GM21717 (cell line): Measurements from ENCODE around the gene CCDC180.
"Not testable (repeated sequence)": the region's sequence is repeated elsewhere in the genome, so short reads cannot be mapped to it uniquely, and the experiment has no call there.

Source experiments
- ATAC-seq: cut with Tn5 transposase; IDR thresholded peaks from one replicate; pipeline ENCODE4 v1.9.1; 2021; ENCODE audit warnings: mild to moderate bottlenecking, moderate library complexity; ENCODE audit not compliant: unreplicated experiment

The CCDC180 gene

GRCh38 chr9:97307500-97308163 lies at the start of gene CCDC180:
TSS of gene CCDC180 (plus strand) at chr9:97307659. CDS start at chr9:97308064, 405 bp downstream.
- ATAC-seq, result no peak

DNA sequence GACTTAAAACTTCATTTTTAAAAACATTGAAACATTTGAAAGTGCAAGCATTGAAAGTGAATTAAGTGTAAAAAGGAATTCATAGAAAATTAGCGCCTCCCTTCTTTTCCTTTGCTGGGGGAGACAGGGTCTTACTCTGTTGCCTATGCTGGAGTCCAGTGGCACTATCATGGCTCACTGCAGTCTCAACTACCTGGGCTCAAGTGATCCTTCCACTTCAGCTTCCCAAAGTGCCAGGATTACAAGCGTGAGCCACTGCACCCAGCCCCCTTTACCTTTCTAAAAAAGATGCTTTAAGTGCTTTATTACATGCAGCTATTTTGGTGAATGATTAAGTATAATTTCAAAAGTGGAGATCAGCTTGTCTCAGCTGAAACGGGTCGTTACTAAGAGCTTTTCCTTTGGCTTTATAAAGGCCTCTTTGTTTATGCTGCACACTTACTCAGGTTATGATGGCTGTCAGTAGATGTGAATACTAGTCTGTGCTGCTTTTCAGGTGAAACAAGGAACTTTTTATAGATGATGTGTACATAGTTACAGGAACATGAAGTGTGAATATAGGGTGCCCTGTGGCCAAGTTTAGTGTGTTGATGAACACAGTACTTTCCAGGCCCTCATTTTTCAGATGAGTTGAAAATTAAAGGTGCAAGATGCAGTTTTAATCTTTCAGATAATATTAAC lies 47.5 kb upstream of the CCDC180 start:
- ATAC-seq, result not testable (repeated sequence)

- ATAC-seq, result no peak
Measured at GRCh38 chr9:97271292-97271691, 36.2 kb upstream of the CCDC180 start.

- ATAC-seq, result no peak
Measured at GRCh38 chr9:97272072-97272471, 35.4 kb upstream of the CCDC180 start.

DNA sequence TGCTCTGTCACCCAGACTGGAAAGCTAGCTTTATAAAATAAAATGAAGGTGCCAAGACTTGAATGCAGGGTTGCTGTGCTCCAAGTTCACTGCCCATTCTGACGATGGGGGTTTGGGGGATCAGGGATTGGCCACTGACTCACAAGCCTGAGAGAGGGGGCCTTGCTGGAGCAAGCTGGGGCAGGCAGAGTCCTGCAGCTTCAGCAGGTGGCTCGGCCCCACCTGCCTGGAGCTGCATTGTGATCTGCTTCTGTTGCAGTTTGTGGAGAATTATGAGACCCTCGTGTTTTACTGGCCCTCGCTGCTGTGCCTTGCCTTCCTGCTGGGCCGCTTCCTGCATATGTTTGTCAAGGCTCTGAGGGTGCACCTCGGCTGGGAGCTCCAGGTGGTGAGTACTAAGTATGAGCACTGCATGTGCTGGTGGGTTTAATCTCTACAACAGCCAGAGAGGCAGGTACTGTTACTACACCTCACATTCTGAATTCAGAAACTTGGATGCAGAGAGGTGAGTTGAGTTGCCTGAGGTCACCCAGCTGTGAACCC lies 31.1 kb upstream of the CCDC180 start:
- no peak for ATAC-seq

- ATAC-seq, result no peak
Measured at GRCh38 chr9:97277953-97278352, 29.5 kb upstream of the CCDC180 start.

- no peak for ATAC-seq
Measured at GRCh38 chr9:97280755-97281330, 26.6 kb upstream of the CCDC180 start.

DNA sequence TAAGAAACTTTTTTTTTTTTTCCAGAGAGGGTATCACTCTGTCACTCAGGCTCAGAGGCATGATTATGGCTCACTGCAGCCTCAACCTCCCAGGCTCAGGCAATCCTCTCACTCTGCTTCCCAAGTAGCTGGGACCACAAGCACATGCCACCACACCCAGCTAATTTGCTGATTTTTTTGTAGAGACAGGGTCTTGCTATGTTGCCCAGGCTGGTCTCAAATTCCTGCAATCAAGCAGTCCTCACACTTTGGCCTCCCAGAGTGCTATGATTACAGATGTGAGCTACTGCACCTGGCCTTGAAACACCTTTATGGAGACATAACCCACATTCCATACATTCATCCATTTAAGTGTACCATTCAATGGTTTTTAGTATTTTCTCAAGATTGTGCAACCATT lies 23.7 kb upstream of the CCDC180 start:
- no peak for ATAC-seq

GRCh38 chr9:97284798-97285197 lies 22.7 kb upstream of the CCDC180 start:
- ATAC-seq, result no peak

- no peak for ATAC-seq
Measured at GRCh38 chr9:97292200-97292599, 15.3 kb upstream of the CCDC180 start.

DNA sequence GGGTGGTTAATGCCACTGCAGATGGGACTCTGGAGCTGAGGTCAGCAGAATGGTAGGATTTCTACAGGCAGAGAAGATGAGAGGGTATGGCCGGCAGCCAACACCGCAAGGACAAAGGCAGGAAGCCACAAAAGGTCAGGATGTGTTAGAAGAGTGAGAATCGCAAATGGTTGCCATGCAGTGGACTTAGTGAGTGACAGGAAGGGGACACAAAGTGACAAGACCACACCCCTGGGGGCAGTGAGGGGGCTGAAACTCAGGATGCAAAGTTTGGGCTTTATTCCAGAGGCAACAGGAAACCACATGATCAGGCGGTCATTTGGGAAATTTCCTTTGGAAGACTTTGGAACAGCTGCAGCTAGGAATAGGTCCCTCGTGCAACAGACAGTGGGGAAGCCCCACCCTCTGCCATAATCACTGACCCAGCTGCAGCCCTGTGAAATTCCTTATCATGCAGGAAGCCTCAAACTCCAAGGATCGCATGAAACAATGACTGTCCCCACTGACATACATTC lies 14.2 kb upstream of the CCDC180 start:
- no peak for ATAC-seq

DNA sequence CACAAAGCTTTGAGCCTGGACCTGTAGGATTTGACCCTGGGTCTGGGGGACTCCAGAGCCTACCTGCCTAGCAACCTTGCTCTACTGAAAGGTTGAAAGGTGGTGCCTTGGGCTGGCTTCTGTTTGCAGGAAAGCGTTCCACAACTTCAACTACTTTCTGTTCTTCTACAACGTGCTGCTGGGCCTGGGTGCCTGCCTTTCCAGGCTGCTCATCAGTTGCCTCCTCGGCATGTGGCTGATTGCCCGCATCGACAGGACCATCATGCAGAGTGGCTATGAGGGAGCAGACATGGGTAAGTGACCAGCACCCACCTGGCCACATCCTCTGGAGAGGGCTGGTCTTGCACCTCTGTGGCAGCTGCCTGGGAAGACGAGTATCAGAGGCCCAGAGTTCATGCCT lies 13.6 kb upstream of the CCDC180 start:
- ATAC-seq, result no peak

DNA sequence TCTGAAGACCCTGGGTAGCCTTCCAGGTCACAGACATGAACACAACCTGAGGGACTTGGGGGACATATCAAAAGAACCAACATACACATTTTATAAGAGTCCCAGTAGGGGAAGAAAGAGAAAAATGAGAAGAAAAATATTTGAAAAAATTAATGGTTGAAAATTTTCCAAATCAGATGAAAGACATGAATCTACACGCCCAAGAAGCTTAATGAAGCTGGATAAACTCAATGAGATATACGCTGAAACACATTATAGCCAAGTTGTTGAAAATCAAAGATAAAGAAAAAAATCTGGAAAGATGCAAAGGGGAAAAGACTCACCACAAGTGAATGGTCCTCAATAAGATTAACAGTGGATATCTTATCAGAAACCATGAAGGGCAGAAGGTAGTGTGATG lies 9.6 kb upstream of the CCDC180 start:
- no peak for ATAC-seq

DNA sequence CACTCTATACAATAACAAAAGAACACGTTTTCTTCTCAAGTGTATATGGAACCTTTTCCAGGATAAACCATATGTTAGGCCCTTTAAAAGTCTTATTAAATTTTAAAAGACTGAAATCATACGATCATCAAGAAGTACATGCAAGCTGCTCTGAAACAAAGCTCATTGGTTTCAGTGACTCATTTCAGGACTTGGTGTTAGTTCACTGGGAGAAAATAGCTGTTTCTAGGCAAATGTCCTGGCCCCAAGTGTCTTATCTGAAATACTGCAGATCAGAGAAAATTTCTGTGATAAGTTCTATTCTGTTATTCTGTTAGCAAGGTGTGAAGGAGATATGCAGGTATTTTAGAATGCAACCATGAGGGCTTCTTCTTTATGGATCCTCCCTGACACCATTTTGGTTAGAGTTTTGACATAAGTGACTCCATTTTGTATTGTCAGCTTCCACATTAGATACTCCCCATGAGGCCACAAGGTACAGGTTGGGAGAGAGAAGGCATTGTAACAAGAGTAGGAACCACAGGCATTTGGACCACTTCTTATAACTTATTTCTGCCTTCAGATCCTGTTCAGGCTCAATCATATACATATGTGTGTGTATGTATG lies 7.5 kb upstream of the CCDC180 start:
- ATAC-seq, result peak; percentile 74

- no peak for ATAC-seq
Measured at GRCh38 chr9:97300586-97300985, 6.9 kb upstream of the CCDC180 start.

DNA sequence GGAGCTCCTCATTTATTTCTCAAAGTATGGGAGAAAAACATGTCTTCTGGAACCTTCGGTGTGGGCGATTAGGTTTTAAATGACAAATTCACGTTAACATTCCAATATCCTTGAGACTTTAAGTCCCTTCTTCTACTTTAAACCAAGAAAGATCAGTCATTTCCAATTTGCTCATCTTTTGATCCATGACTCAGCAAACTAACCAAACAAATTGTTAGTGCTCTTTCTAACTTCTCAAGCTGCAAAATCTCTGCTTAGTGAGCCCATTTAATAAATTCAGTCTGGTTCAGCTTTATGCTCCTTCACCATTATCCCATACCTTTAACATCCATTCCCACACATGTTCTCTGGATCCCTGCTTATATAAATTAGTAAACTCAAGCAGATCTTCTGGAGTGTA lies 5.5 kb upstream of the CCDC180 start:
- no peak for ATAC-seq

DNA sequence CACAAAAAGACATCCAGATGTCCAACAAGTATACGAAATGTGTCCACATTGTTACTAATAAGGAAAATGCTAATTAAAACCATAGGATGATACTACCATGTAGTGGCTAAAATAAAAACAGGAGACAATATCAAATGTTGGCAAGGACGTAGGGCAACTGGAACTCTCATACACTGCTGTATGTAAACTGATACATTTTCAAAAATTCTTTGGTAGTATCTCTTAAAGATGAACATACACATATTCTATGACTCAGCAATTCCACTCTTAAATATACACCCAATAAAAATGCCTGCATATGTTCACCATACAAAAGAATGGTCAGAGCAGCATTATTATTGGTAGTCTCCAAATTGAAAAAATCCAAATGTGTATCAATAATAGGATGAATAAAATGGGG lies 2.9 kb upstream of the CCDC180 start:
- ATAC-seq, result no peak

DNA sequence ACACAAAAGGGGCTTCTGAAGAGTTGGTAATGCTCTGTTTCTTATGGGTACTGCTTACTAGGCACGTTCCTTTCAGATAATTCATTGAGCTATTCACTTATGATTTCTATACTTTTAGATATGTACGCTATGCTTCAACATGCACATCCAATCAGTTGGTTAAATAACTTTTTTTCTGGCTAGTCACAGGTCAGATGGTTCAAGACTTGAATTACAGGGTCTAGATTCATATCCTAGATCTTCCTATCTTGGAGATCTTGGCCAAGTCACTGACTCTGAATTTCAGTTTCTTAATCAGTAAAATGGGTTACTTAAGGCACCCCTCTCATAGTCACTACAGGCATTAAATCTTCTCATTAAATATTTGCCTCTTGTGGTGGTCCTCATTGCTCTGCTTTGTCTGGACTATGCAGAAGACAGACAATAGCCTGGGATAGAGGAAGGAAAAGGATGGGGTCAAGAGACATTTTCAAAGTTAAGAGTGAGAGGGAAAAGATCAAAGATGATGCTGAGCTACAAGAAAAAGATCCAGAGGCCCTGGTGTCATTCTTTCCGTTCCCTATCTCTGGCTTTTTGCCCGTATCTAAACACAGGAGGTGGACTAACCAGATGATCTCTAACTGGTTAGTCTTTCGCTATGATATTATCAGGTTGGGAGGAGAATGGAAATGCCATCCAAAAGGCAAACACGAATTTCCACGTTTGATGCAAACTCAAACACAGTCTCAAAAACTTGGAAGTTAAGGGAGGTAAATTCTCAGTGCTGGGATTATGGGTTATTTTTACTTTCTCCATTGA lies 1.8 kb upstream of the CCDC180 start:
- no peak for ATAC-seq

DNA sequence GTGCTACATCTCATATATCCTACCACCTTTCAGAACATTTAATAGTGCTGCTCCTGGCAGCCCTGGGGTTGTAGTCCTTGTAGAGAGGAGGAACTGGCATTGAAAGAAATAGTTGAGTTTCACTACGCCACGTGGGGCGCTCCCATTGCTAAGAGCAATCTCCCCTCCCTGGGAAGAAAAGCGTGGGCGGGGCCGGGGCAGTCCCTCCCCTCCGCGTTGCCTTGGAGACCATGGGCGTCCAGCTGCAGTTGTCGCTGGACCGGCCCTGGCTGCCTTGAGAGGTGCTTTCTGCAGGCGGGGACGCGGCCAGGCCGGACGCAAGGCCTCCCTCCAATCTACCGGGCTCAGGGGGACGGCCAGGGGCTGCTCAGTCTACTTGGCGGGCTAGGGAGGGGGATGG lies 368 bp upstream of the CCDC180 start:
- ATAC-seq, result no peak

DNA sequence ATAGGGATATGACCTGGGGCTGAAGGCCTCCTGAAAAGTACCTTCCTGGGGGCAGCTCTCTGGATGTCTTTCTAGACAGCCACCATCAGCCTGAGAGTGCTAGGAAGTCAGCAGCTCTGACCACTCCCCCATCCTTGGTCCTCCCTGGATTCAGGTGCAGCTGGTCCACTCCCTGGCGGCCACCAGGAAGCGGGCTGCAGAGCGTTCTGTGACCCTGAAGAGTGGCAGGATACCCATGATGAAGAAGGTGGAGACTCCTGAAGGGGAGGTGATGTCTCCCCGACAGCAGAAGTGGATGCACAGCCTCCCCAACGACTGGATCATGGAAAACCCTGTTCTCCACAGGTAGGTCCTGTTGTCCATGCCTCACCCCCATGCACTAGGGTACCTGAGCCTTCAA lies 1.8 kb downstream of the CCDC180 start:
- no peak for ATAC-seq

DNA sequence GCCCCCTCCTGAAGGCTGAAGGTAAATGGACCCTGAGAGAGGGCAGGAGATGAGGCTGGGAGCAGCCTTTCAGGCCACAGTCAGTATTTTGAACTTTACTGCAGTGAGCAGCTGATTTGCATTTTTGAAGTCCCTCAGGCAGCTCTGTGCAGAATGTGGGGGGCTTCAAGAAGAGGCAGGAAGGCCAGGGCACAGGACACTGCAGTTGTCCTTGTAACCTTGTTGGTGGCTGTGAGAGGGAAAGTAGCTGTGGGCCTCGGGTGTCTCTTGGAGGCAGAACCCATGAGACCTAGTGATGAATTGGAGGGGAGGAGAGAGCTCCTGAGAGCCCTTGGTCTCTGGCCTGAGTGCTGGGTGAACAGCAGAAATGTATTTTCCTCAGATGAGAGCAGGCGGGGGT lies 2.6 kb downstream of the CCDC180 start:
- no peak for ATAC-seq
